Progenitor cell of endocrine pancreas (in vitro differentiated cells): ENCODE data around the gene FREM3. TPM values are rescaled to one million over a fixed set of nuclear protein-coding genes. Genes with fewer than 3 reads are reported as not detected.

Source experiments
- total RNA-seq: library from RNA; stranded (reverse); gene quantifications from 2 replicates; pipeline ENCODE4 v1.2.1, GENCODE V29; 2021

The FREM3 gene
- total RNA-seq, 1 donor from 2014 or later = not detected

Other genes starting within 250 kb of the FREM3 start
- gene SMARCA5, start 187.0 kb downstream of the FREM3 start, total RNA-seq = 86.2 and 88.7 TPM in 2 replicates
- gene GYPE, start 204.9 kb upstream of the FREM3 start, total RNA-seq = not detected in 2 replicates